WI38 (cell line): Measurements from ENCODE around the gene CA14.

Experiments used
- H3K4me3 ChIP-seq: 2 replicates; pipeline ENCODE4 v1.5.1; 2011; ENCODE audit warnings: low read depth, mild to moderate bottlenecking, control low read depth, low read length
- TF ChIP-seq, protein P1 (sequence below): IDR thresholded peaks from 2 replicates; pipeline ENCODE4 v1.5.1; 2012; ENCODE audit warnings: low read depth, mild to moderate bottlenecking, control low read depth, low read length

The CA14 gene

DNA sequence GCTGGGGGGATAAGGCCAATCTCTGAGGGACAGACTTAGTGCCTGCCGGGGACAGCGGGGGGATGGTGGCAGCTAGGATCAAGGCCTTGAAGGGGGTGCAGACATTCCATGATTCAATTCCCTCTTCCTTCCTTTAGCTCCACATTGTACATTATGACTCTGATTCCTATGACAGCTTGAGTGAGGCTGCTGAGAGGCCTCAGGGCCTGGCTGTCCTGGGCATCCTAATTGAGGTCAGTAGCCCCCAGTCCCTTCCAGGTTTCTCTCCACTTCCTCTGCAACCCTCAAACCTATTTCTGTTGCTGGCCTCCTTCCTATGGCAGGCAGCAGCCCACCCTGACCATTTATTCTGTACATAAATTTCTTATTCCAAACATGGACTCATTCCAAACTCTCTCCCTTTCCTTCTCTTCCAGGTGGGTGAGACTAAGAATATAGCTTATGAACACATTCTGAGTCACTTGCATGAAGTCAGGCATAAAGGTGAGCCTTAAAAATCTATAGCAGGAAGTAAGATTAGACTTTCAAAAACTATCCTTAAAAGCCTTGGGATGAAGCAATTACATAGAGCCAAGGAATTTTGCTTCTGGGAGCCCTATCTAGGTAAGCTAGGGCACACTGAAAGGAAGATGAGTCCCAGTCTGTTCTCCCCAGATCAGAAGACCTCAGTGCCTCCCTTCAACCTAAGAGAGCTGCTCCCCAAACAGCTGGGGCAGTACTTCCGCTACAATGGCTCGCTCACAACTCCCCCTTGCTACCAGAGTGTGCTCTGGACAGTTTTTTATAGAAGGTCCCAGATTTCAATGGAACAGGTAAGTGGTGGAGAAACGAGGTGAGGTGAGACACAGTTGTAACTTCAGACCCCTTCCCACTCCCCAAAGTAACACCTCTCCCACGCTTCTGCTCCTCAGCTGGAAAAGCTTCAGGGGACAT is 5.1 kb downstream of the CA14 start:
- H3K4me3 ChIP-seq: no peak overlapping the region
- TF ChIP-seq, protein P1, sequence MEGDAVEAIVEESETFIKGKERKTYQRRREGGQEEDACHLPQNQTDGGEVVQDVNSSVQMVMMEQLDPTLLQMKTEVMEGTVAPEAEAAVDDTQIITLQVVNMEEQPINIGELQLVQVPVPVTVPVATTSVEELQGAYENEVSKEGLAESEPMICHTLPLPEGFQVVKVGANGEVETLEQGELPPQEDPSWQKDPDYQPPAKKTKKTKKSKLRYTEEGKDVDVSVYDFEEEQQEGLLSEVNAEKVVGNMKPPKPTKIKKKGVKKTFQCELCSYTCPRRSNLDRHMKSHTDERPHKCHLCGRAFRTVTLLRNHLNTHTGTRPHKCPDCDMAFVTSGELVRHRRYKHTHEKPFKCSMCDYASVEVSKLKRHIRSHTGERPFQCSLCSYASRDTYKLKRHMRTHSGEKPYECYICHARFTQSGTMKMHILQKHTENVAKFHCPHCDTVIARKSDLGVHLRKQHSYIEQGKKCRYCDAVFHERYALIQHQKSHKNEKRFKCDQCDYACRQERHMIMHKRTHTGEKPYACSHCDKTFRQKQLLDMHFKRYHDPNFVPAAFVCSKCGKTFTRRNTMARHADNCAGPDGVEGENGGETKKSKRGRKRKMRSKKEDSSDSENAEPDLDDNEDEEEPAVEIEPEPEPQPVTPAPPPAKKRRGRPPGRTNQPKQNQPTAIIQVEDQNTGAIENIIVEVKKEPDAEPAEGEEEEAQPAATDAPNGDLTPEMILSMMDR: no peak

DNA sequence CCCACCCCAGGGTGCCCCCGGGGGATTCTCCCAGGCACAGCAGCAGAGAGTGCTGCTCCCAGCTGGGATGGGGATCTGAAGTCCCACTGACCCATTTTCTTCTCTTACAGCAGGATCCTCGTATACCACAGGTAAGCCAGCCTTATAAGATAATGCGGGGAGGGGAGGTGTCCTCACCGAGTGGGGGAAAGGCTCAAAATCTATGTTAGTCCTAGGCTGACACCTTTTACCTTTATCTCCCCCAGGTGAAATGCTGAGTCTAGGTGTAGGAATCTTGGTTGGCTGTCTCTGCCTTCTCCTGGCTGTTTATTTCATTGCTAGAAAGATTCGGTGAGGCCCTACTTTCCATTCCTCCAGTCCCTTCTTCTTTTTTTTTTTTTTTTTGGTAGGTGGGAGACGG is 6.0 kb downstream of the CA14 start:
- H3K4me3 ChIP-seq: no peak overlapping the region
- TF ChIP-seq, protein P1: no peak

DNA sequence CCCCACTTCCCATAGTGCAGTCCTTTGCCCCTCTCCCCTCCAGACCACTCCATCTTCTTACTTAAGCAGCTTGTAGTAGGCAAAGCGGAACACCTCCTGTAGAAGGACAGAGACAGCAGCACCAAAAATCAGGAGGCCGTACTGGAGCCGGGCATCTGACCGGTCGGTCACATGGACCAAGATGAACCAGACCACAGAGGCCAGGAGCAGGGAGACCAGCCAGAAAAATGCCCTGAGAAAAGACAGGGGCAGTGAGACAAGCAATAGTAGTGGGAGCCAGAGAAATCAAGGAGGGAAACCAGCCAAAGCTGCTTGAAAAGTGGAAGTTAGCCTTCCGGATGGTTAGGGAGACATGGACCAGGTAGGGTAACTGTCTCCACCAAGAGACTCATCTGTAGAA is 10.3 kb downstream of the CA14 start:
- peak overlapping the region; percentile 98 for H3K4me3 ChIP-seq
- TF ChIP-seq, protein P1: no peak

DNA sequence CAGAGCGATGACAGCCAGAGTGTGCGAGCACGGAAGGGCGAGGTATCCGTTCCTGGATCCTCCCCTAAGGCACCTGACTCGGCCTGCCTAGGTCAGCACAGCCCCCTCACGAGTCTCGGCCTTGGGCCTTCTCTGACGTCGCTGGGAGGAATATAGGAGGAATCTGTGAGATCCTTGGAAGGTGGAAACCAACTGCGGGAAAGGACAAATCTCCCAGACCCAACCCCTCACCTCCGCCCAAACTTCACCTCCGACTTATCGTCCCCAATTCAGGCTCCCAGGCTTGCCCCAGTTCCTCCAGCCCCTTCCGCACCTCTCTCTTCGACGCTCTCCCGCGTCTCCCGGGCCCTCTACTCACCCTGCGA is 10.7 kb downstream of the CA14 start:
- TF ChIP-seq, protein P1: no peak
- peak overlapping the region; percentile 98 for H3K4me3 ChIP-seq

GRCh38 chr1:150268705-150269403 is 11.3 kb downstream of the CA14 start, which contains the start of gene APH1A:
TSS of gene APH1A (minus strand) at chr1:150269016. CDS start at chr1:150268810, 206 bp downstream.
- H3K4me3 ChIP-seq: peak within 1 kb of the TSS; percentile 98
- TF ChIP-seq, protein P1: no peak

- peak overlapping the region; percentile 98 for H3K4me3 ChIP-seq
- TF ChIP-seq, protein P1: no peak
Measured at GRCh38 chr1:150269451-150269850, 11.9 kb downstream of the CA14 start.
